ENCODE measurements around the gene SERPINB6.
"Not testable (repeated sequence)": the region's sequence is repeated elsewhere in the genome, so short reads cannot be mapped to it uniquely, and the experiment has no call there.

Gene SERPINB6

DNA sequence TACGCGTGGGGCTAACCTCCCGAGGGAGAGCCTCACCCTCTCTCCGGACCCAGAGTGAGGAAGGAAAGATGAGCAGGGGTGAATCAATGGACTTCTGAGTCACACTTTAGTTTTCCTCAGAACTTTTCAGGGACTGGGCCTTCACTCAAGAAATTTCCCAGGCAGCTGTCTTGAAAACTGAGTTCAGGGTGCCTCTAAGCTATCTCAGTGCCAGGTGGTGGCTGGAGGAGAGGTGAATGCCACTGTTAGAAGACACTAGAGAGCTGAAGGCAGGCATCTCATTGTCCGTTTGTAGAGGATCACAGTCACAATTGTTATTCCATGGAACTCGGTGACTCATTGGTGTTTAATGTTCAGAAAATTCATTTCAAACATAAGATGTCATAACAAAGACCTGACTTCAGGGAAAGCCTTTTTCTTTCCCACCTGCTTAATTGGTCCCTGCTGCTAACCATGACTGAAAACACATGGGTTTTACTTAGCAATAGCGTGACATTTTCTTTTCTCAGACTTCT, 5.3 kb upstream of the SERPINB6 start:
- peaks cover 3% of the 10 kb centered on the region; the same call in 1 of the 2 replicates for H3K9me3 ChIP-seq (ENCODE audit: low read length)
- H3F3A ChIP-seq (ENCODE audit: insufficient read depth, low read length) = no peaks in the 10 kb centered on the region
- H3K79me2 ChIP-seq (ENCODE audit: insufficient read depth, low read length) = no peaks in the 10 kb centered on the region
- H3K4me2 ChIP-seq (ENCODE audit: low read length) = no peak overlapping the region
- no peaks in the 10 kb centered on the region; the same call in 1 of the 2 replicates for H3K36me3 ChIP-seq (ENCODE audit: insufficient read depth, low read length)
- H2AFZ ChIP-seq (ENCODE audit: low read length) = no peak overlapping the region
- no peak for TF ChIP-seq EZH2 (IDR thresholded peaks at IDR 0.05; ENCODE audit: borderline replicate concordance, low read length)
- TF ChIP-seq, protein P1, sequence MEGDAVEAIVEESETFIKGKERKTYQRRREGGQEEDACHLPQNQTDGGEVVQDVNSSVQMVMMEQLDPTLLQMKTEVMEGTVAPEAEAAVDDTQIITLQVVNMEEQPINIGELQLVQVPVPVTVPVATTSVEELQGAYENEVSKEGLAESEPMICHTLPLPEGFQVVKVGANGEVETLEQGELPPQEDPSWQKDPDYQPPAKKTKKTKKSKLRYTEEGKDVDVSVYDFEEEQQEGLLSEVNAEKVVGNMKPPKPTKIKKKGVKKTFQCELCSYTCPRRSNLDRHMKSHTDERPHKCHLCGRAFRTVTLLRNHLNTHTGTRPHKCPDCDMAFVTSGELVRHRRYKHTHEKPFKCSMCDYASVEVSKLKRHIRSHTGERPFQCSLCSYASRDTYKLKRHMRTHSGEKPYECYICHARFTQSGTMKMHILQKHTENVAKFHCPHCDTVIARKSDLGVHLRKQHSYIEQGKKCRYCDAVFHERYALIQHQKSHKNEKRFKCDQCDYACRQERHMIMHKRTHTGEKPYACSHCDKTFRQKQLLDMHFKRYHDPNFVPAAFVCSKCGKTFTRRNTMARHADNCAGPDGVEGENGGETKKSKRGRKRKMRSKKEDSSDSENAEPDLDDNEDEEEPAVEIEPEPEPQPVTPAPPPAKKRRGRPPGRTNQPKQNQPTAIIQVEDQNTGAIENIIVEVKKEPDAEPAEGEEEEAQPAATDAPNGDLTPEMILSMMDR (IDR thresholded peaks at IDR 0.05; ENCODE audit: low read length) = no peak
- no peaks in the 10 kb centered on the region for H3K4me1 ChIP-seq (ENCODE audit: insufficient read depth, low read length, severe bottlenecking)
- H3K27ac ChIP-seq (ENCODE audit: low read depth, low read length, poor library complexity, severe bottlenecking) = no peak overlapping the region
- H3K9me2 ChIP-seq (ENCODE audit: low read depth, low read length) = no peaks in the 10 kb centered on the region
- H3K27me3 ChIP-seq (ENCODE audit: insufficient read depth, low read length) = peaks cover 4% of the 10 kb centered on the region; the same call in 1 of the 2 replicates
- H4K20me1 ChIP-seq (ENCODE audit: insufficient read depth, low read length) = no peaks in the 10 kb centered on the region
- H3K4me3 ChIP-seq (ENCODE audit: low read depth, low read length, poor library complexity, severe bottlenecking) = no peak overlapping the region
- no peak overlapping the region for H3K9ac ChIP-seq (ENCODE audit: low read length)

DNA sequence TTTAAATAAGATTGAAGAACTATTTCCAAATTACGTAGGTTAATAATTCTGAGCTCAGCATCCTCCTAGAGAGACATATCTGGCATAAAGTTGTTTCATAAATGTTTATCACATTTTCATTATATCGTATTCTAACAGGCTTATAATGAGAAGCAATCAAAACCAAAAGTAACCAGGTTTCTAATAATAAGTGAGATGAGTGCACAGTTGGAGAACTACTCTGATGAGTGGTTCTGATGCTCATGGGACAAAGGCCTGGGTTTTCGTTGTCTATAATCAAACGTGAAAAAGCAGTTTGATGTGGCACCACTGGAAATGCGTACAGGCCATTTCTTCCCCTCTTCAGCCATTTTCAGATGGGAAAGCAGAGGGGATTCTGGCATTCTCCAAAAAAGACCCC, 4.7 kb upstream of the SERPINB6 start:
- Histone ChIP-seq H3K9me2 (ENCODE audit: low read depth, low read length) (no peaks in the 10 kb centered on the region), H3K9me3 (ENCODE audit: low read length) (peaks cover 3% of the 10 kb centered on the region; the same call in 1 of the 2 replicates), H2AFZ (ENCODE audit: low read length) (no peak overlapping the region), H3K4me2 (ENCODE audit: low read length) (no peak overlapping the region), H3K4me1 (ENCODE audit: insufficient read depth, low read length, severe bottlenecking) (no peaks in the 10 kb centered on the region), H3K27me3 (ENCODE audit: insufficient read depth, low read length) (peaks cover 4% of the 10 kb centered on the region; the same call in 1 of the 2 replicates), H3K27ac (ENCODE audit: low read depth, low read length, poor library complexity, severe bottlenecking) (no peak overlapping the region), H3K36me3 (ENCODE audit: insufficient read depth, low read length) (no peaks in the 10 kb centered on the region; the same call in 1 of the 2 replicates), H4K20me1 (ENCODE audit: insufficient read depth, low read length) (no peaks in the 10 kb centered on the region), H3K4me3 (ENCODE audit: low read depth, low read length, poor library complexity, severe bottlenecking) (no peak overlapping the region), H3F3A (ENCODE audit: insufficient read depth, low read length) (no peaks in the 10 kb centered on the region), H3K79me2 (ENCODE audit: insufficient read depth, low read length) (no peaks in the 10 kb centered on the region), H3K9ac (ENCODE audit: low read length) (no peak overlapping the region)
- TF ChIP-seq, protein P1 (IDR thresholded peaks at IDR 0.05; ENCODE audit: low read length) = no peak
- no peak for TF ChIP-seq EZH2 (IDR thresholded peaks at IDR 0.05; ENCODE audit: borderline replicate concordance, low read length)

DNA sequence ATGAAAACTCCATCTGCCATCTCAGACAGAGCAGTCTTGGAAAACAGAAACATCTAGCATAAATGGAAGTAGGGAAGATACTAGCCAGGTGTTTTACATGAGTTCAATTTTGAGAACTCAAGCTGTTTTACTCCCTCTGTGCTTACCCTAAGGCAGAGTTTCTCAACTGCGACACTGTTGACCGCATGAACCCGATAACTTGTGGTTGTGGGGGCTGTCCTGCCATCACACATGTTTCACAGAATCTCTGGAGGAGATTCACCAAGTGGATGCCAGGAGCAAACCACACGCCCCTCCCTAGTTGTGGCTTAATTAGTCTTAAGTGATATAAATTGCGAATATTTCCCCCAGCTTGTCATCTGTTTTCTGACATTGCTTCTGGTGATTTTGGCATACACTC, 2.3 kb upstream of the SERPINB6 start:
- no peaks in the 10 kb centered on the region; the same call in 1 of the 2 replicates for H3K36me3 ChIP-seq (ENCODE audit: insufficient read depth, low read length)
- peaks cover 7% of the 10 kb centered on the region; the same call in 1 of the 2 replicates for H3K27me3 ChIP-seq (ENCODE audit: insufficient read depth, low read length)
- no peaks in the 10 kb centered on the region for H3F3A ChIP-seq (ENCODE audit: insufficient read depth, low read length)
- no peaks in the 10 kb centered on the region for H3K79me2 ChIP-seq (ENCODE audit: insufficient read depth, low read length)
- no peak overlapping the region for H3K4me2 ChIP-seq (ENCODE audit: low read length)
- no peak overlapping the region for H3K4me3 ChIP-seq (ENCODE audit: low read depth, low read length, poor library complexity, severe bottlenecking)
- TF ChIP-seq, protein P1 (IDR thresholded peaks at IDR 0.05; ENCODE audit: low read length) = no peak
- no peak for TF ChIP-seq EZH2 (IDR thresholded peaks at IDR 0.05; ENCODE audit: borderline replicate concordance, low read length)
- no peak overlapping the region for H3K27ac ChIP-seq (ENCODE audit: low read depth, low read length, poor library complexity, severe bottlenecking)
- no peaks in the 10 kb centered on the region for H4K20me1 ChIP-seq (ENCODE audit: insufficient read depth, low read length)
- peaks cover 3% of the 10 kb centered on the region; the same call in 1 of the 2 replicates for H3K9me3 ChIP-seq (ENCODE audit: low read length)
- no peak overlapping the region for H3K9ac ChIP-seq (ENCODE audit: low read length)
- peaks cover 7% of the 10 kb centered on the region for H3K4me1 ChIP-seq (ENCODE audit: insufficient read depth, low read length, severe bottlenecking)
- H2AFZ ChIP-seq (ENCODE audit: low read length) = no peak overlapping the region
- H3K9me2 ChIP-seq (ENCODE audit: low read depth, low read length) = no peaks in the 10 kb centered on the region

DNA sequence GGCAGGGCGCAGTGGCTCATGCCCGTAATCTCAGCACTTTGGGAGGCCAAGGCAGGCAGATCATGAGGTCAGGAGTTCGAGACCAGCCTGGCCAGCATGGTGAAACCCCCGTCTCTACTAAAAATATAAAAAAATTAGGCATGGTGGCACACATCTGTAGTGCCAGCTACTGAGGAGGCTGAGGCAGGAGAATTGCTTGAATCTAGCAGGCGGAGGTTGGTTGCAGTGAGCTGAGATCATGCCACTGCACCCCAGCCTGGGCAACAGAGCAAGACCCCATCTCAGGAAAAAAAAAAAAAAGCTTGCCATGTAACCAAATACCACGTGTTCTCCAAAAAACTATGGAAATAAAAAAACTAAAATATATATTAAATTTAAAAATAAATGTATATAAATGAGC, 1.8 kb upstream of the SERPINB6 start:
- not testable (repeated sequence) for H3K9ac ChIP-seq (ENCODE audit: low read length); H3K4me2 ChIP-seq (ENCODE audit: low read length)

DNA sequence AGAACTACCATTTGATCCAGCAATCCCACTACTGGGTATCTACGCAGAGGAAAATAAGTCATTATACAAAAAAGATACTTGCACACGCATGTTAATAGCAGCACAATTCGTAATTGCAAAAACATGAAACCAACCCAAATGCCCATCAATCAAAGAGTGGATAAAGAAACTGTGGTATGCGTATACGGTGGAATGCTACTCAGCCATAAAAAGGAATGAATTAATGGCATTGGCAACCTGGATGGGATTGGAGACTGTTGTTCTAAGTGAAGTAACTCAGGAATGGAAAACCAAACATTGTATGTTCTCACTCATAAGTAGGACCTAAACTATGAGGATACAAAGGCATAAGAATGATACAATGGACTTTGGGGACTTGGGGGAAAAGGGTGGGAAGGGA, 1.3 kb upstream of the SERPINB6 start:
- not testable (repeated sequence) for H3F3A ChIP-seq (ENCODE audit: insufficient read depth, low read length); H3K27ac ChIP-seq (ENCODE audit: low read depth, low read length, poor library complexity, severe bottlenecking); H3K9ac ChIP-seq (ENCODE audit: low read length); H3K79me2 ChIP-seq (ENCODE audit: insufficient read depth, low read length); H3K4me1 ChIP-seq (ENCODE audit: insufficient read depth, low read length, severe bottlenecking); H4K20me1 ChIP-seq (ENCODE audit: insufficient read depth, low read length); H3K9me2 ChIP-seq (ENCODE audit: low read depth, low read length); H3K4me2 ChIP-seq (ENCODE audit: low read length); H3K27me3 ChIP-seq (ENCODE audit: insufficient read depth, low read length); H2AFZ ChIP-seq (ENCODE audit: low read length); H3K36me3 ChIP-seq (ENCODE audit: insufficient read depth, low read length); H3K9me3 ChIP-seq (ENCODE audit: low read length); H3K4me3 ChIP-seq (ENCODE audit: low read depth, low read length, poor library complexity, severe bottlenecking)

More for the DNA sequence above, 1.8 kb upstream of the SERPINB6 start:
- H3F3A ChIP-seq (ENCODE audit: insufficient read depth, low read length); H4K20me1 ChIP-seq (ENCODE audit: insufficient read depth, low read length); H3K36me3 ChIP-seq (ENCODE audit: insufficient read depth, low read length); H3K79me2 ChIP-seq (ENCODE audit: insufficient read depth, low read length); H2AFZ ChIP-seq (ENCODE audit: low read length); H3K9me2 ChIP-seq (ENCODE audit: low read depth, low read length); H3K9me3 ChIP-seq (ENCODE audit: low read length); H3K4me3 ChIP-seq (ENCODE audit: low read depth, low read length, poor library complexity, severe bottlenecking); H3K4me1 ChIP-seq (ENCODE audit: insufficient read depth, low read length, severe bottlenecking); H3K27ac ChIP-seq (ENCODE audit: low read depth, low read length, poor library complexity, severe bottlenecking); H3K27me3 ChIP-seq (ENCODE audit: insufficient read depth, low read length): not testable (repeated sequence)
